NCI-H82 treated with DMSO at 0.1 percent for 48 hours (cell line): ENCODE data around the gene ADGRL3.

Experiments used
- DNase-seq: peaks from one replicate; lab custom pipeline; 2025; ENCODE audit not compliant: unreplicated experiment; lab: John Stamatoyannopoulos, UW

The ADGRL3 gene

DNA sequence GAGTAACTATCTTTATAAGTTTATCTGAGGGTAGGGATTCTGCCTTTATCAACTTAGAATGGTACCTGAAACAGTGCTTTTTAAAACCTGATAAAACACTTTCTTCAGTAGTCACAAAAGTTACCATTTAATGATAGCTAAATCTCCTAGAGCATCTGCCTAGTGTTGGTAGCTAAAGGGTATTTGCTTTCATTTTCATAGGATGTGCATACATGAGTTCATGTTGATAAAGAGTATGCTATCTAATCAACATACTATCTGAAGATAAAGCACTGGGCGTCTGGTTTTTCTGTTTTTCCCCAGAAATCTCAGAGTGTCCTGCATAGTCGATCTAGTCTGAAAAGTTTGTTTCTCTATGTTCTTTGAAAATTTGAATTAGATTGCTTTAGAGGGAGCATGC is 75.1 kb downstream of the ADGRL3 start:
- no peak for DNase-seq

- no peak for DNase-seq
These were observed 75.9 kb downstream of the ADGRL3 start for GRCh38 chr4:61276029-61276428.

DNA sequence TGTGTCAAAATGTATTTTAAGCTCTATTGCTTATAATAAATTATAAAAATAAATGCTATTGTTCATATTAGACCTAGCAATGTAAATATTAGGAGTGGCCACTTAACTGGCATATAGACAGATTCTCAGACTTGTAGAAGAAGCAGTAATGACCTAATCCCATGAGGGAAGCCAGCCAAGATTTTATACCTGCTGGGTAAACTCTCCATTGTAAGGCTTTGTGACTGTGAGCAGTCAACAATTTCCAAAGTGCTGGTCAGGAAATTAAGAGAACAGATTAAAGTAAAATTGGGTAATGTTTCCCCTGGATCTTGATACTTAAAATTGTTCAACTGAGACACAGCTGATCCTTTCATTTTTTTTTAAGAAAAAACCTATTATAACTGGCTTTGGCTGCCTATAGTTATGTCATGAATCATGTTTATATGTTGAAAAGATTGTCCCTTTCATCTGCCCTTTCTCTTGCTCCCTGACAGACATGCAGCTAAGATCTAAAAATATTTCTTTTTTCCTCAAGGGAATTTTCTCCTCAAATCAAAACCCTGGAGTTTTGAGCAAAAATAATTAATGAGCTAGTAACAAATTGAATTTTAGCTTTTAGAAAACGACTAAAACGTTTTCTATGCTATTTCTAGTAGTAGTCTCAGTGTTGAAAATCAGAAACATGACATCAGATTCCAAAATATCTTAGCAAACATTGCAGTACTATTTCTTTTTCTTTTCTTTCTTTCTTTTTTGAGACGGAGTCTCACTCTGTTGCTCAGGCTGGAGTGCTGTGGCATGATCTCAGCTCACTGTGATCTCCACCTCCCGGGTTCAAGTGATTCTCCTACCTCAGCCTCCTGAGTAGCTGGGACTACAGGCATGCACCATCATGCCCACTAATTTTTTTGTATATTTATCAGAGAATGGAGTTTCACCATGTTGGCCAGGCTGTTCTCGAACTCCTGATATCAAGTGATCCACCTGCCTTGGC is 77.9 kb downstream of the ADGRL3 start:
- DNase-seq, result no peak

- no peak for DNase-seq
These were observed 92.2 kb downstream of the ADGRL3 start for GRCh38 chr4:61292322-61292721.

DNA sequence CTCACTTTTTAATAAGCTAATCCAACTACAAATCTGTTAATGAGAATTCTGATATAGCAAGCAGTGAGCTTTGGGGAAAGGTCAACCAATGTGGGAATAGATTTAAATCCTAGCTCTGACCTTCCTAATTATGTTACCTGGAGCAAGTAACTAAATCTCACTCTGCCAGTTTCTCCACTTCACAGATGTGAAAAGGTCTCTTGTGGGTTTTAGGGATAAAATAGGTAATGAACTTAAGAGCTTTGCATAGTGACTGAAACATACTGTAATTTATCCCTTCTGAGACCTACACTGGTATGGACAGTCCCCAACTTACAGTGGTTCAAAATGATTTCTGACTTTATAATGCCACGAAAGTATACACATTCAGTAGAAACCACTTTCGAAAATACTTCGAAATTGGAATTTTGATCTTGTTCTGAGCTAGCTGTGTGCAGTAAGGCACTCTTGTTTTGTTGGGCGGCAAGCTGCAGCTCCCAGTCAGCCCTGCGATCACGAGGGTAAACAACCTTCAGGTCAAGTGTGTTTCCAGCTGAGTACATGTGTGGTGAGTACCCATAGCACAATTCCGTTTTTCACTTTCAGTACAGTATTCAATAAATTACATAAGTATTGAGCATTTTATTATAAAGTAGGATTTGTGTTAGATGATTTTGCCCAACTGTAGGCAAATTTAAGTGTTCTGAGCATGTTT is 93.7 kb downstream of the ADGRL3 start:
- DNase-seq, result peak; percentile 50

DNA sequence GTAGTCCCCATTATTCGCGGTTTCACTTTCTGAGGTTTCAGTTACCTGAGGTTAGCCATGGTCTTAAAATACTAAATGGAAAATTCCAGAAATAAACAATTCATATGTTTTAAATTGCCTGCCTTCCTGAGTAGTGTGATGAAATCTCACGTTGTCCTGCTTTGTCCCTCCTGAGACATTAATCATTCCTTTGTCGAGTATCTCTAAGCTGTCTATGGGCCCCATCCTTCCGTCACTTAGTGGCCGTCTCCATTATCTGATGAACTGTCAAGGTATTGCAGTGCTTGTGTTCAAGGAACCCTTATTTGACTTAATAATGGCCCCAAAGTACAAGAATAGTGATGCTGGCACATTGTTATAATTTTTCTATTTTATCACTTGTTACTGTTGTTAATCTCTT is 94.8 kb downstream of the ADGRL3 start:
- DNase-seq, result no peak

GRCh38 chr4:61296144-61296543 is 96.0 kb downstream of the ADGRL3 start:
- DNase-seq, result no peak

DNA sequence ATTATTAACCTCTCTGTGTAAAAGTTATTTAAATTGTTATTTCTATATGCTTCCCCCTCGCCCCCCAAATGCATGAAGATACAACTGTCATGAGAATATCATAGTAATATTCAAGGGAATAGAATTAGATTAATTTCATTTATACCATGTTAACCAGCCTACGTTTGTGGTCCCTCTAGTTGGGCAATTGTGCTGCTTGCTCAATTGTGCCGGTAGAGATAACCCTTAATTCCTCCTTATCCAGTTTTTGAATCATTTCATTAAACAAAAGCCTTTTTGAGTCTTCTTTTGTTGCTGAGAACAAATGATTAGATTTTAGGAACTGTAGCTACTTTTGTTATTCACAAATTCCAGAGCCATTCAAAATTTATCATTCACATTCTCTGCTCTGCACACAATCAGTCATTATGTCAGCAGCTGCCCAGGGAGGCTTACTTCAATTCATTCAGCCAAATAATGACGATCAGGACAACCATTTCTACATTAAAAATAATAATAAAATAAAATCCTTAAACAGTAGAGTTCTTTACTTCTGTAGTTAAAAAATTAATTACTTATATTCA is 98.1 kb downstream of the ADGRL3 start:
- DNase-seq, result no peak

- DNase-seq, result no peak
These were observed 99.2 kb downstream of the ADGRL3 start for GRCh38 chr4:61299316-61299715.

DNA sequence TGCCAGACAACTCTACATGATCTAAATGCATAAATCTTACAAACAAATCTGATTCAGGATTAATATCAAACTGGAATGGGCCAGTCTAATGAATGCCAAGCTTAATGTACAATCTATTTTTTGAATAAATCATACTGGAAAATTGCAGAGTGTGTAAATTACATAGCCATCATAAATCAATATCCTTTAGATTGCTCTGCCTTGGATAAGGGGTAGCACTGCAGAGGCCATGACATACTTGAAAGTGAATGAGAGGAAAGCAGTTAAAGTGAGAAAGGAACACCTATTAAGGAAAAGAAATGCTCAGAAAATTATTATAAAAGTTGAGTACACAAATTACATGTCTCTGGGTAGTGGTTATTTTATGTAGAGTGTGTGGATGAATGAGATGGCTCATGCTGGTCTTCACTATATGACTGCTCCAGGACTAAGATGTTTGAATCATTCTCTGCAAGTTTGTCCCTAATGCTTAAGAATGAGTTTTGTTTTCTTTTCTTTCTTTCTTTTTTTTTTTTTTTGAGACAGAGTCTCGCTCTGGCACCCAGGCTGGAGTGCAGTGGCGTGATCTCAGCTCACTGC is 100.2 kb downstream of the ADGRL3 start:
- DNase-seq, result no peak

DNA sequence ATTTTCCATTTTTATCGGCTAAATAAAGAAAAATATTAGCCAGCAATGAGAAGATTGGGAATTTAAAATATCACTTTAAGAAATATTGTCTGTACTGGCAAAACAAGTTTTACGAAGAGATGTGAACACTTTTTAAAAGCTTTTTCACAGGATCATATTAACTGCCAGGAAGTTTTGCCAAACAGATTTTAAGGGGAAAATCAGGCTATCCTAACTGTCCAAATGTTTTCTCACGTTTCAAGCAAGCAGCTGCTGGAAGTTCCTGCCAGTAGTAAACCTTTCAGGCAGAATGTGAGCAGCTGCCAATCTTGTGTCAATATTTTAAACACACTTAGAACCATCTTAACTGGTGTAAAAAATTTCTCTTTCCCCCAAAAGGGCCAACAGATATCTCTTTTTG is 101.1 kb downstream of the ADGRL3 start:
- no peak for DNase-seq

GRCh38 chr4:61308033-61308432 is 107.9 kb downstream of the ADGRL3 start:
- DNase-seq, result no peak

- DNase-seq, result no peak
These were observed 109.5 kb downstream of the ADGRL3 start for GRCh38 chr4:61309616-61310015.

GRCh38 chr4:61312526-61312925 is 112.4 kb downstream of the ADGRL3 start:
- DNase-seq, result no peak

DNA sequence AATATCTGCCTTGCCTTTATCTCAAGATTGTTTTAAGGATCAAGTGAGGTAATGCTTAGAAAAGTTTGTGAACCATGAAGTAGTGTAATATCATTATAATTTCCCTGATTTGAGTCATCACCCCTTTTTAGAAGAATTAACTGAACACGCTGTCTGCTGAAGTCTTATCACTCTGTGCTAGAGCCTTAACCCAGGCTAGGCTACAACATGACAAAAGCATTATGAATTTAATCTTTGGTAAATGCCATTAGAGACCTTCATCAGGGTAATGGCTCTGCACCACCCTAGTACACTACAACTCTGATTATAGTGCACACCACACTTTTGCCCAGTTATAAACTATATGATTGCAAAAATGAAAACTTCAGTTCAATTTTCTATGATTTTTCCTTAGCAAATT is 118.3 kb downstream of the ADGRL3 start:
- DNase-seq, result no peak

GRCh38 chr4:61319156-61319555 is 119.0 kb downstream of the ADGRL3 start:
- no peak for DNase-seq

GRCh38 chr4:61320154-61320553 is 120.0 kb downstream of the ADGRL3 start:
- no peak for DNase-seq

- no peak for DNase-seq
These were observed 120.5 kb downstream of the ADGRL3 start for GRCh38 chr4:61320631-61321030.

GRCh38 chr4:61332693-61333092 is 132.6 kb downstream of the ADGRL3 start:
- DNase-seq, result no peak

- no peak for DNase-seq
These were observed 133.4 kb downstream of the ADGRL3 start for GRCh38 chr4:61333490-61333889.

DNA sequence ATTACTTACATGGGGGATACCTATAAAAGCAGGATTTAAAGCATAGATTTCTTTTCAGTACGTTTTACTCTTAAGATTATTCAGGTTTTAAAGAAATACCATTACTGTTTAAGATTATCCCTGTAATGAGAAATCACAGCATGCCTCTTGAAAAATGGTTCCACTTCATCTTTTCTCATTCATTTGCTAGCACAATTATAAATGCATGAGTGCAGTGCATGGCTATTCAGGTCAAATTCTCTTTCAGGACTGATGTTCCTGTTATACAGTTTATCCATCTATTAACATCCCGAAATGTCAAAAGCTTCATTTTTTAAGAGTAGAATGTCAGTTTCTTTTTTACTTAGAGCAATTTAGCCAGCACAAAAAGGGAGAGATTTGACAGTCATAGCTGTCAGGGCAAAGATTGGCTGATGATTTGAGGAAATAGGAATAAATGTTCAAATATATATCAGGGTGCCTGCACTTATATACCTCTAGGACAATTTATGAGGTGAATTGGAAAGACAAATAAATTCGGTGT is 135.2 kb downstream of the ADGRL3 start:
- DNase-seq, result no peak
